ENCODE results near the gene RERE. TPM values are rescaled to one million over a fixed set of nuclear protein-coding genes. Genes with fewer than 3 reads are reported as not detected.
"Not testable (repeated sequence)": the region's sequence is repeated elsewhere in the genome, so short reads cannot be mapped to it uniquely, and the experiment has no call there.

Gene RERE
- total RNA-seq, 2 donors from 2014 or later = 95.0 to 102 TPM

DNA sequence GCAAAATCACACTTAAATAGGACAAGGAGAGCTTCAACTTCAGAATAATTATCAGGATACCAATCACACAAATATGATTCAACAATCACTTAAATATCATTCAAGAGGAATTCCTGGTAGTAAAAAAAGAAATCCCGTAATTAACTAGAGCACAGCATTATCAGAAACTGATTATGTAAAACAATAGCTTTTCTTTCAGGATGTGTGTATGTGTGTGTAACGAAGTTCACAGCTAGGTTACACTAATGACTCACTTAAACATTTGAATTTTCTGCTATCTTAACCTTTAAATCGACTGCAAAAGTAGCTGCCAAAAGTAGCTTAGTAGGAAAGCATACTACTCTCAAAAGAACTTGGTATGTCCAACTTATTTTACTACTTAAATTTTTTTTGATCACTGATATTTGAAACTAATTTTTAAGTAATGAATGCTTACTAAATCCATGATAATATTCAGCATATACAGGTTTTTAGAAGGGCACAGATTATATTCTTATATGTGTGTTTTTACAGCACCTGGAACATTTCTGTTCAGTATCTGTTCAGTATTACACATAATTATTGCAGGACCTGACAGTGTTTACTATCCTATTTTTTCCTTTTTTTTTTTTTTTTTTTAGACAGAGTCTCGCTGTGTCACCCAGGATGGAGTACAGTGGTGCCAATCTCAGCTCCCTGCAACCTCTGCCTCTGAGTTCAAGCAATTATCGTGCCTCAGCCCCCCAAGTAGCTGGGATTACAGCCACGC is 4.2 kb downstream of the RERE start:
- DNase-seq = no peak

DNA sequence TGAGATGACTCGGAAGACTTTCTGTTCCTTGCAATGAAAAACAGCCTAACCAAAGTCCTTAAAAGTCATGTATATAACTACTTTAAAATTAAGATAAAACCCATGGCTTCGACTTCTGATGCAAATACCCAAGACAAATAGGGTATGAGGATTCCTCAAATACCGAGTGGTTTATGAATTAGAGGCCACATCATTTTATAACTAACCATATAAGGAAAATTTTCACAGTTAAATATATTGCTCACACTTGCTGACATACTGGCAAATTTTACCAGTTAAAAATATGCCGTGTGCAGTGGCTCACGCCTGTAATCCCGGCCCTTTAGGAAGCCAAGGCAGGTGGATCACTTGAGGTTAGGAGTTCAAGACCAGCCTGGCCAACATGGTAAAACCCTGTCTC is 5.4 kb downstream of the RERE start:
- ATAC-seq = no peak
- intact Hi-C loops (cut with DNase I, micrococcal nuclease) = no loop called here

More for the DNA sequence above, 4.2 kb downstream of the RERE start:
- intact Hi-C loops (cut with DNase I, micrococcal nuclease) = no loop called here
- ATAC-seq = no peak

DNA sequence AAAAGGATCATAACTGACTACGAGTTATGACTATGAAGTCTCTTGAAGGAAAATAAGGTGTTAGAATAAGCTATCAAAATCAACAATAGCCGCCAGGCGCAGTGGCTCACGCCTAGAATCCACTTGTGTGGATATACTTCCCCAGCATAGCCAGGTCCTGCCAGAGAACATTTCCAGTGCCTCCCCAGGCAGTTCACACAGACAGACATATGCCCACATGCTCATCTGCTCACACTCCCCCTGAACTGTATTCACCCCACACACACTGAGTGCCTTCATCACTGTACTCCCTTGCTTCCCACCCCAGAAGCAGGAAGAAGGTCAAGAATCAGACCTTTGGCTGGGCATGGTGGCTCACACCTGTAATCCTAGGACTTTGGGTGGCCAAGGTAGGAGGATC is 6.5 kb downstream of the RERE start:
- DNase-seq = no peak
- intact Hi-C loops (cut with DNase I, micrococcal nuclease) = no loop called here
- ATAC-seq = no peak

More for the DNA sequence above, 5.4 kb downstream of the RERE start:
- no peak for DNase-seq

DNA sequence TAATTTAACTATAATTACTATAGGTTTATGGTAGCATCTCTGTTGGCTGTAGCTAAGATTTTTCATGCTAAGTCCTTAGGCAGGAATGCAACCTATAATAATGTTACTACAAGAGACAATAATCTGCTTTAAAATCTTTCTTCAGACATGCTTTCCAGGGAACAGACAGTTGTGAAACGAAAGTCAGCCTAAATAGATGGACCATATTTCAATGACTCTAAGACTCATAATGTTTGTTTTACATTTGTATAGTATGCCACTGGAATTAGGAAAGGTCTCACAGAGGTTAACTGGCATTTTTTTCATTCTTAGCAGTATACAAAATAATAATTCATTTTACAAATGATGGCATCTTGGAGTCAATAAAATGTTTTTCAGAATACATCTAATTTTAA is 8.1 kb downstream of the RERE start:
- DNase-seq = no peak
- intact Hi-C loops (cut with DNase I, micrococcal nuclease) = no loop called here
- no peak for ATAC-seq

DNA sequence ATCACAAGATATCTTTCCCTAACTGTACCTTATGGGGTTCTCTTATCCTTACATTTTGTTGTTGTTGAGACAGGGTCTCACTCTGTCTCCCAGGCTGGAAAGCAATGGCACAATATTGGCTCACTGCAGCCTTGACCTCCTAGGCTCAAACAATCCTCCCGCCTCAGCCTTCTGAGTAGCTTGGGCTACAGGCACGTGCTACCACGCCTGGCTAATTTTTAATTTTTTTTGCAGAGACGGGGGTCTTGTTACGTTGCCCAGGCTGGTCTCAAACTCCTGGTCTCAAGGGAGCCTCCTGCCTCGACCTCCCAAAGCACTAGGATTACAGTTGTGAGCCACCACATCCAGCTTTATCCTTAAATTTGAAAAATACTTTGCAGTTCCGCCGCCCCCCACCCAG is 10.4 kb downstream of the RERE start:
- intact Hi-C loops (cut with DNase I, micrococcal nuclease) = no loop called here
- ATAC-seq (no peak), DNase-seq (no peak)

DNA sequence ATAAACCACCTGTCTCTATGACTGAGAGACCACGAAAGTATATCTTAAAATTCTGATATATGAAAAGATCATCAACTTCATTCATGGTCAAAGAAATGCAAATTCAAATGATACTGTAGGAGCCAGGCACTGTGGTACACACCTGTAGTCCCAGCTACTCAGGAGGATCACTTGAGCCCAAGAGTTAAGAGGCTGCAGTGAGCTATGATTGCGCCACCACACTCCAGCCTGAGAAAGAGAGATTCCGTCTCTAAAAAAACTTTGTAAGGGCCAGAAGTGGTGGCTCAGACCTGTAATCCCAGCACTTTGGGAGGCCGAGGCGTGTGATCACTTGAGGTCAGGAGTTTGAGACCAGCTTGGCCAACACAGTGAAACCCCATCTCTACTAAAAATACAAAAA is 17.0 kb downstream of the RERE start:
- no peak for ATAC-seq
- intact Hi-C loops (cut with DNase I, micrococcal nuclease) = no loop called here
- no peak for DNase-seq

DNA sequence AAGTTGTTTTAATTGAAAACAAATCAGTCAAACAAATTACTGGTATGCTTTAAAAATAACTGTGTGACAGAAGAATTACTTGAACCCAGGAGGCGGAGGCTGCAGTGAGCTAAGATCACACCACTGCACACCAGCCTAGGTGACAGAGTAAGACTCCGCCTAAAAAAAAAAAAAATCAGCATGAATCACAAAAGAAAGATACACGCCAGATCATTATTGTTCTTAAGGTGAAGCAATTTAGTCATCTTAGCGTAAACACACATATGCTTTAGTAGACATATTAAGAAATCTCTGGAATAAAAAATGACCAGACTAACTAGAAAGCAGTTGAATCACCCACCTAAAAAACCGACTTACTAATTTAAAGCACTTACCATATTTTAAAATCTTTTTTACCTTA is 20.2 kb downstream of the RERE start:
- ATAC-seq (peak; percentile 68), DNase-seq (no peak)
- intact Hi-C loops (cut with DNase I, micrococcal nuclease) = no loop called here

DNA sequence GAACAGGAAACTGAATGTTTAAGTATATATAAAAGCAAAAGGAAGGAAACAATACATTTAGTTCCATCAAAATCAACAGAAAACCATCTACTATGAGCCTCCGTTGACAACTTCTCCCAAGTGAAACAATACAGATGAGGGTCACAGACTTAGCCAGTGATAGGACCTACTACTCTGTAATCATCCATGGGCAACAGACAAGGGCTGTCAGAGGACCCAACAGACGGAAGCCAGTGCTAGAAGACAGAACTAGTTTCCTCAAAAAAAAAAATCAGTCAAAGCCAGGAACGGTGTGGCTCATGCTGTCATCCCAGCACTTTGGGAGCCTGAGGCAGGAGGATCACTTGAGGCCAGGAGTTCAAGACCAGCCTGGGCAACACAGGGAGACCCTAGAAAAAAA is 20.6 kb downstream of the RERE start:
- DNase-seq (no peak), ATAC-seq (no peak)
- intact Hi-C loops (cut with DNase I, micrococcal nuclease) = no loop called here

DNA sequence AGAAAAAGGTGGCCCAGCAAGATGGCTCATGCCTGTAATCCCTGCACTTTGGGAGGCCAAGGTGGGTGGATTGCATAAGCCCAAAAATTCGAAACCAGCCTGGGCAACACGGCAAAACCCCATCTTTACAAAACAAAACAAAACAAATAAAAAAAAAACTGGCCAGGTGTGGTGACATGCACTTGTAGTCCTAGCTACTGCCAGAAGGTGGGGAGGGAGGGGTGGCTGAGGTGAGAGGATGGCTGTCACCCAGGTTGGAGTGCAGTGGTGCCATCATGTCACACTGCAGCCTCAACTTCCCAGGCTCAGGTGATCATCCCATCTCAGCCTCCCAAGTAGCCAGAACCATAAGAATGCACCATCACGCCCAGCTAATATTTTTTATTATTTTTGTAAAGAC is 22.8 kb downstream of the RERE start:
- DNase-seq = no peak
- no peak for ATAC-seq
- intact Hi-C loops (cut with DNase I, micrococcal nuclease) = no loop called here

DNA sequence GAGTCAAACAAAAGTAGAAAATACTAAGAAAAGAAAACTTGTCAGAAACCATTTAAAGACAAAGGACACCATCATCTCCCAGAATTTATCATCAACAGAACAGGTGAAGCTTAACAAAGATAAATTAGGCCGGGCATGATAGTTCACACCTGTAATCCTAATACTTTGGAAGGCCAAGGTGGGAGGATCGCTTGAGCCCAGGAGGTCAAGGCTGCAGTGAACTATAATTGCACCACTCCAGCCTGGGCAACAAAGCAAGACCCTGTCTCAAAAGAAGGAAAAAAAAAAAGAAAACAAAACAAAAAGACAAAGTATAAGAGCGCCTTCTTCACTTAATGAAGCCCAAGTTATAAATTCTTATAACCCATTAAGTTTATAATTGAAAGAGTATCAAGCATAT is 25.6 kb downstream of the RERE start:
- ATAC-seq = no peak
- intact Hi-C loops (cut with DNase I, micrococcal nuclease) = no loop called here

DNA sequence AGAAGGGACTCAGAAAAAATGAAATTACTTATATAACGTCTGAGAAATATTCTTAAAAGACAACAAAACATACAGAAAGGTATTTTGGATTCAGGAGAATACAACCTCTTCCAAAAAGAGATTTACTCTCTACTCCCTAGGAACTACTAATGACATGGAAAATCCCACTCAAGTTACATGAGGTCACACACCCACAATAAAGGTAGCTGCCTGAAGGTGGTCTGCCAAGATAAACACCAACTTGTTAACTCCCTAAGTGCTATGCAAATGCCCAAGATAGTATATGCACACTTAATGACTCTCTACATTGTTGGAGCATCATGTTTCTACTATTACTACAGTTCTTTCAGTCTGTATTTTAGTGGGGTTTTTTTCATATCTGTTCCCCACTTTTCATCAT is 26.5 kb downstream of the RERE start:
- DNase-seq (no peak), ATAC-seq (no peak)
- intact Hi-C loops (cut with DNase I, micrococcal nuclease) = no loop called here

More for the DNA sequence above, 25.6 kb downstream of the RERE start:
- no peak for DNase-seq

DNA sequence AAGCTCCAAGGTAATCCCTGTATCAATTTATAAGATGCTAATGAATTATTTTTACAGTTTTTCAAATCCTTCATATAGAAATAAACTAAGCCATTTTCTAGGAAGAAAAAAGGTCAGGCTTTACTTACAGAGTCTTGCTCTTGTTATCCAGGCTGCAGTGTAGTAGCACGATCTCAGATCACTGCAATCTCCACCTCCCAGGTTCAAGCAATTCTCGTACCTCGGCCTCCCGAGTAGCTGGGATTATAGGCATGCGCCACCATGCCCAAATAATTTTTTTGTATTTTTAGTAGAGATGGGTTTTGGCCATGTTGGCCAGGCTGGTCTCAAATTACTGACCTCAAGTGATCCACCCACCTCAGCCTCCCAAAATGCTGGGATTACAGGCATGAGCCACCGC is 27.0 kb downstream of the RERE start:
- DNase-seq = no peak
- ATAC-seq = no peak
- intact Hi-C loops (cut with DNase I, micrococcal nuclease) = no loop called here

DNA sequence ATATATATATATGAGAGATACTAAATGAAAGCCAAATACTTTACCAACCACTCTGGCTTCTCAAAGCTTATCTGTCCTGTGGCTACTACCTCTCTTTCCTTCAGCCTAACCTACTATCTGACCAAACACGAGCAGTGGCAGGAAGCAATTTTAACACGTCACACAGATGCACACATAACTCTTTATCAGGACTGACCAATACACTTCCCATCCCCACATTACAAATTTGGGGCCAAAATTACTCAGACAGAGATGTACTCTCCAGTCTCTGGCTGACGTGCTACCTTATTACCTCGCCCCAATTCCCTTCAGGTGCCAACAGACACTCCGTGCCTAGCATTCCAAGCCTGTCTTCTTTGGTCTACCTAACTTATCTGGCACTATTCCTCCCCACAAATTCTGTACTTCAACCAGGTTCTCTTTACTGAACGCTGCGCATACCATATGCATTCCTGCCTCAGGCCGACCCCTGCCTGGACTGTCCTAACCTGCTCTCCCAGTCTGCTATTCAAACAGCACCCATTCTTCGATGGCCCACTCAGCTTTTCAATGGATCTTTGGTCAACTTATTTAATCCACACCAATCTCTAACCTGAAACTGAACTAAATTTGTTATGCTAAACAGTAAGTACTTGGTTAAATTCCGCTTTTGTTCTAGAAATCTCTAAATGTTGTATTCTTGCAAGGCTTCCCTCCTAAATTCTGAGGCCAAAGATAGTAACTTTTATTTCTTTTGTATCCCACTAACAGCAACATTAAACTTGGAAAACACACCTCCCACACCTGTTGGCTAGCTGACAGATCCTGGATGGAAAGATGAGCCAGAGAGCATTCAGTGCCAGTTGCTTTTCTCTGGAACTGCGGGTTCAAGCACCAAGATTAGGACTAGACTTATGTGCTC is 27.9 kb downstream of the RERE start:
- intact Hi-C loops (cut with DNase I, micrococcal nuclease) = no loop called here
- ATAC-seq (no peak), DNase-seq (no peak)

DNA sequence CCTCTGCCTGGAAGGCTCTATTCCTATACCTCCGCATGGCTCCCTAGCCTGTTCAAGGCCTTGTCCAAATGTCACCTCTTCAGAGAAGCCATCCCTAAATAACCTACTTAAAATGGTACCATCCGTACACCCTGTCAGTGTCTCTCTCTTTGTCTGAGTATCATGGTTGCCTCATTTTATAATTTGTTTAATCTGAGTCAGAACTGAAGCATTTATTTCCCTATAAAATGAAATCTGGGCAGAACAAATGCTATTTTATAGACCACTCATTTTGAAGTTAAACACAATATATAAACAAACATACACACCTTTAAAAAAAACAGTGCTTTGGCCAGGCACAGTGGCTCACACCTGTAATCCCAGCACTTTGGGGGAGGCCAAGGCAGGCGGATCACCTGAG is 30.2 kb downstream of the RERE start:
- DNase-seq (no peak), ATAC-seq (peak; percentile 77)
- intact Hi-C loops (cut with DNase I, micrococcal nuclease) = no loop called here

DNA sequence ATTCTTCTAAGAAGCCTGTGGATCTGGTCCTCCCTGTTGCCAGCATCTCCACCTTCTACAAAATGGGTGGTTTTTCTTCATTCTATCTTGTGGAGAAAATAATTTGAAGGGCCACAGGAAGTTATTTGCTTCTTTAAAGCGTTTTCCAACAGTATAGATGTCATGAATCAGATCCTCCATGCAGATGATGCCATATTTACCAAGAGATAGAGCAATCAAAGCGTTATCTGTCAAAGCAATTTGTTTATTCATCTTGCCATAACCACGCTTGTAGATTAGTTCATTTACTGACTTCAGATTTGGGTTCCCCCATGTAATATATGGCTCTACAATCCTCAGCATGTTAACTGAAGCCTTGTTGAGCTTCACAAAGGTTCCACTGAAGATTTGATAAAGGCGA is 31.2 kb downstream of the RERE start:
- ATAC-seq; DNase-seq; intact Hi-C loops (cut with DNase I, micrococcal nuclease): not testable (repeated sequence)

DNA sequence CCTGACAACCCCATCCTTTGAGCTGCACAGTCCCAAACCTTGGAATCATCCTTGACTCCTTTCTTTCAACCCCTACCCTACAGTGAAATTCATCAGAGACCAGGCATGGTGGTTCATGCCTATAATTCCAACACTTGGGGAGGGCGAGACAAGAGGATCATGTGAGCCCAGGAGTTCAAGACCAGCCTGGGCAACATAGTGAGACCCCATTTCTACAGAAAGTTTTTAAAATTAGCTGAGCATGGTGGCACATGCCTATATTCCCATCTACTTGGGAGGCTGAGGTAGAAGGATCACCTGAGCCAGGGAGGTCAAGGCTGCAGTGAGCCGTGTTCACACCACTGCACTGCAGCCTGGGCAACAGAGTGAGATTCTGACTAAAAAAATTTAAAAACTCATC is 34.5 kb downstream of the RERE start:
- ATAC-seq (no peak), DNase-seq (no peak)
- intact Hi-C loops (cut with DNase I, micrococcal nuclease) = no loop called here

DNA sequence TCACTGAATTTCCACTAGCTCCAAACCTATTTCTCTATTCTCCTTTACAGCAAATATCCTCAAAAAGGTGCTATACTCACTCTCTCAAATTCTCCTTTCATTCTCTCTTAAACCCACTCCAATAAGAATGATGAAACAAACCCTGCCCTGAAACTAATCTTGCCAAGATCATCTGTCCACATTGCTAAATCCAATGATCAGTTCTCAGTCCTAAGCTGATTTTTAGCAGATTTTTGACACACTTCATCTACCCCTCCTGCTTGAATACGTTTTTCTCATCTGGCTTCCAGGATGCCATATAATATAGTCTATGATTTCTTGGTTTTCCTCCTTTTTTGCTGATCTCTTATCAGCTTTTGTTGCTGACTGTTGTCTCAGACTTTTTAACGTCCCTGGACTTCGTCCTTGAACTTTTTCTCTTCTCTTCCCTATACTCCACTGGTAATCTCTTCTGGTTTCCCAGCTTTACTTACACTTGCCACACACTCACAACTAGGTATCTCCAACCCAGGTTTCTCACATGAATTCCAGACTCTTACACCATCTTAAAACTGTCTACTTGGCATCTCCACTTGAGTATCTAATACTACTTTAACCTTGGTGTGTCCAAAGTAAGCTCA is 35.3 kb downstream of the RERE start:
- no peak for DNase-seq
- peak; percentile 75 for ATAC-seq
- intact Hi-C loops (cut with DNase I, micrococcal nuclease) = no loop called here

DNA sequence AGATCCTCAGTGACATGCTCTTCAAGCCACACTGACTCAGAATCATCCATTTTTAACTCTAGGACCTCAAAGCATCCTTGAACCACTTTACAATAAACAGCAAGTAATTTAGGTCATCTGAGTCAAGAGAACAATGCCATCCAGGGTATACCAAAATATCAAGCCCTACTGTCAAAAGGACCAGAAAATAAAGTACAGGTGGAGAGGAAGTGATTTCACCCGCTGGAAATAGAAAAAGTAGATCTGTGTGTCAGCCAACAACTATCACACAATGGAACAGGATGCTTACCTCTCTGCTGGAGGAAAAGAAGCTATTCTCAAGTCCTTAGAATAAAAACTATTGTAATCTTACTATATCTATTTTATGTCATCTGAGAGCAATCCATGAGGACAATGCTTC is 37.0 kb downstream of the RERE start:
- no peak for ATAC-seq
- intact Hi-C loops (cut with DNase I, micrococcal nuclease) = no loop called here
- no peak for DNase-seq

DNA sequence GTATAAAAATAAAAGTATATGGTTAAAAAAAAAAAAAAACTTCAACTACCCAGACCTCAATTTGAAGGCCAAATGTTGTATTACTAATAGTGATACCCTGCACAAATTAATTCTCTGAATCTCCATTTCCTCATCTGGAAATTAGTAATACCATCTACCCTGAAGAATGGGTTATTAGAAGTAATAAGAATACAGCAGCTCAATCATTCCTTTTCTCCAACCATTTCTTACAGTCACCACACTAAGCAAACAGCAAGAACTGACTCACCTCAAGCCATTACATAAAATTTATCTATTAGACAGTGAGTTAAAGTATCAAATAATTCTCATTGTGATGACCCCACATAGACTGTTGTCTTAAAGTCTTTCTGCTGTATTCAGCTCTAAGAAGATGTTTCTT is 39.6 kb downstream of the RERE start:
- intact Hi-C loops (cut with DNase I, micrococcal nuclease) = no loop called here
- ATAC-seq = no peak
- DNase-seq = no peak

DNA sequence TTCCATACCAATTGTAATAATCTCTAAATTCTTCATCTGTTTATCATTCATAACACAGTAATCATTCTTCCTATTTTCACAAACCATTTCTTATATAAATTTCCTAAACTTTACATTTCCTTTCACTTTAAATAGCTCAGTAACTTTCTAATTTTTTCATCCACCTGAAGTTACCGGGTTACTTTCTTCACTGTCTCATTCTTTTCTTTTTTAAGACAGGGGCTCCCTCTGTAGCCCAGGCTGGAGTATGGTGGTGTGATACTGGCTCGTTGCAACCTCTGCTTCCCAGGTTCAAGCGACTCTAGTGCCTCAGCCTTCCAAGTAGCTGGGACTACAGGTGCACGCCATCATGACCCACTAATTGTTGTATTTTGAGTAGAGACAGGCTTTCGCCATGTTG is 41.3 kb downstream of the RERE start:
- intact Hi-C loops (cut with DNase I, micrococcal nuclease) = no loop called here
- ATAC-seq (no peak), DNase-seq (no peak)
